HG03135 (cell line): Measurements from ENCODE around the gene ANO8.

Experiments
- ATAC-seq: cut with Tn5 transposase; IDR thresholded peaks from one replicate; pipeline ENCODE4 v1.9.1; 2021; ENCODE audit warnings: mild to moderate bottlenecking, moderate library complexity; ENCODE audit not compliant: unreplicated experiment

Gene ANO8

GRCh38 chr19:17329366-17330261, 5.0 kb downstream of the ANO8 start:
- no peak for ATAC-seq

GRCh38 chr19:17328517-17329365, 5.9 kb downstream of the ANO8 start:
- no peak for ATAC-seq

GRCh38 chr19:17327654-17328516, 6.8 kb downstream of the ANO8 start:
- no peak for ATAC-seq

GRCh38 chr19:17327068-17327653, 7.5 kb downstream of the ANO8 start:
- ATAC-seq, result no peak

- no peak for ATAC-seq
These were observed 8.1 kb downstream of the ANO8 start for GRCh38 chr19:17326595-17326966.

- no peak for ATAC-seq
These were observed 8.6 kb downstream of the ANO8 start for GRCh38 chr19:17325881-17326594.

- no peak for ATAC-seq
These were observed 9.5 kb downstream of the ANO8 start for GRCh38 chr19:17325133-17325532.

- ATAC-seq, result no peak
These were observed 10.1 kb downstream of the ANO8 start for GRCh38 chr19:17324357-17325114.

- ATAC-seq, result no peak
These were observed 10.7 kb downstream of the ANO8 start for GRCh38 chr19:17323964-17324332.

GRCh38 chr19:17323300-17323963, 11.2 kb downstream of the ANO8 start:
- ATAC-seq, result no peak

- ATAC-seq, result no peak
These were observed 11.8 kb downstream of the ANO8 start for GRCh38 chr19:17322854-17323253.

GRCh38 chr19:17321655-17322489, 12.8 kb downstream of the ANO8 start:
- ATAC-seq, result no peak

GRCh38 chr19:17320435-17320834, 14.2 kb downstream of the ANO8 start:
- no peak for ATAC-seq

GRCh38 chr19:17319473-17320238, 15.0 kb downstream of the ANO8 start:
- ATAC-seq, result no peak

- no peak for ATAC-seq
These were observed 15.7 kb downstream of the ANO8 start for GRCh38 chr19:17318966-17319365.

- no peak for ATAC-seq
These were observed 20.6 kb downstream of the ANO8 start for GRCh38 chr19:17314007-17314593.
